Breast epithelium (tissue), 4 donors: ENCODE measurements around the gene SERPINB8. TPM values are rescaled to one million over a fixed set of nuclear protein-coding genes. Genes with fewer than 3 reads are reported as not detected.
A peak's percentile ranks its signal among the peaks of the same experiment; 100 is the strongest.

Experiments used
- DNase-seq, 2 donors: peaks; one replicate each; pipeline ENCODE4 v3.0.0-alpha.2; 2019; ENCODE audit warnings: low spot score in 2 of 2
- H3K27ac ChIP-seq, 2 donors: fragments of 200-600 bp; sonication (generic) in 1 of 2; one replicate each; pipeline ENCODE4 v1.5.1; 2016 to 2019; ENCODE audit warnings: mild to moderate bottlenecking in 1 of 2
- H3K27me3 ChIP-seq, 2 donors: fragments of 200-600 bp; sonication (generic) in 1 of 2; one replicate each; pipeline versions ENCODE4 v1.5.1 to v1.6.0; 2017 to 2019; ENCODE audit warnings: control low read depth in 1 of 2, mild to moderate bottlenecking in 1 of 2
- H3K36me3 ChIP-seq: fragments of 200-600 bp; one replicate; pipeline ENCODE4 v1.5.1; 2019
- H3K4me1 ChIP-seq, 2 donors: fragments of 200-600 bp; sonication (generic); one replicate each; pipeline ENCODE4 v1.5.1; 2016 to 2019; ENCODE audit warnings: control low read depth in 1 of 2
- H3K4me3 ChIP-seq, 3 donors: fragments of 200-600 bp; sonication (generic); 1 replicate in 2 of 3; 2 replicates in 1 of 3; pipeline ENCODE4 v1.5.1; 2016 to 2019; ENCODE audit warnings: mild to moderate bottlenecking in 3 of 3, moderate library complexity in 2 of 3
- H3K9me3 ChIP-seq, 2 donors: fragments of 200-600 bp; sonication (generic) in 1 of 2; one replicate each; pipeline ENCODE4 v1.5.1; 2016 to 2019; ENCODE audit warnings: control low read depth in 1 of 2
- POLR2A ChIP-seq: fragments of 450-650 bp; IDR thresholded peaks from one replicate; pipeline ENCODE4 v1.6.1; 2016; ENCODE audit warnings: antibody characterized with exemption, mild to moderate bottlenecking, moderate library complexity
- POLR2AphosphoS5 ChIP-seq, 3 donors: sonication (generic); formaldehyde crosslinking; IDR thresholded peaks; one replicate each; pipeline ENCODE4 v1.6.1; 2017; ENCODE audit warnings: antibody characterized with exemption in 3 of 3
- intact Hi-C: fragments of 100-400 bp; cut with DNase I; formaldehyde crosslinking; loops from one replicate; pipeline ENCODE4 v1.15.1; 2023; ENCODE audit warnings: low total_unique reads
- total RNA-seq, 3 donors: library from RNA; depleted of rRNA; stranded (reverse); fragments of >200 nt; gene quantifications; one replicate each; pipeline ENCODE4 v1.1.0, GENCODE V29; 2016
- TF ChIP-seq, protein P1 (sequence below), 3 donors: fragments of 450-650 bp; IDR thresholded peaks; one replicate each; pipeline ENCODE4 v1.5.1; 2016 to 2017; ENCODE audit warnings: antibody characterized with exemption in 3 of 3, mild to moderate bottlenecking in 3 of 3, moderate library complexity in 3 of 3

The SERPINB8 gene
- total RNA-seq, 3 donors from 2014 or later, result 13.1 to 16.0 (median 13.5) TPM

DNA sequence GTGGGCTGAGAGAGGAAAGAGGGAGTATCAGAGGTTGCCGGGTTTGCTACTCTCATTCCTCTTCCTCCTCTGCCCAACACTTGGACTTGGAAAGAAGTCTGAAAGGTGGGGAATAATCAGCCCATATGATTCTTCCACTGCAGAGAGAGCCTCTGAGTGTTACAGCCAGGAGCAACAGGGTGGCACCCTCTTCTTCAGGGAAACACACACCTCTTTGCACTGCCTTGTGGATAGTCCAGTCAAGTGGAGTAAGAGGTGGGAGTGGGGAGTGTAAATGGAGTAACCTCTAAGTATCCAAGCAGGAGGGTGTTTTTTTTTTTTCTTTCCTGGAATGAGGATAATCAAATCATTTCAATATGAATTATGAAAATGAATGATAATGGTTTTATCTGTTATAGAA lies 9.0 kb upstream of the SERPINB8 start:
- H3K27me3 ChIP-seq, result peaks cover 0 to 9% of the 10 kb centered on the region in 2 donors
- H3K4me1 ChIP-seq, result no peaks in the 10 kb centered on the region
- intact Hi-C loops, result no loop called here
- H3K4me3 ChIP-seq, result no peak overlapping the region
- DNase-seq, result no peak
- TF ChIP-seq POLR2AphosphoS5 (IDR thresholded peaks at IDR 0.05) (no peak), POLR2A (no peak)
- TF ChIP-seq, protein P1, sequence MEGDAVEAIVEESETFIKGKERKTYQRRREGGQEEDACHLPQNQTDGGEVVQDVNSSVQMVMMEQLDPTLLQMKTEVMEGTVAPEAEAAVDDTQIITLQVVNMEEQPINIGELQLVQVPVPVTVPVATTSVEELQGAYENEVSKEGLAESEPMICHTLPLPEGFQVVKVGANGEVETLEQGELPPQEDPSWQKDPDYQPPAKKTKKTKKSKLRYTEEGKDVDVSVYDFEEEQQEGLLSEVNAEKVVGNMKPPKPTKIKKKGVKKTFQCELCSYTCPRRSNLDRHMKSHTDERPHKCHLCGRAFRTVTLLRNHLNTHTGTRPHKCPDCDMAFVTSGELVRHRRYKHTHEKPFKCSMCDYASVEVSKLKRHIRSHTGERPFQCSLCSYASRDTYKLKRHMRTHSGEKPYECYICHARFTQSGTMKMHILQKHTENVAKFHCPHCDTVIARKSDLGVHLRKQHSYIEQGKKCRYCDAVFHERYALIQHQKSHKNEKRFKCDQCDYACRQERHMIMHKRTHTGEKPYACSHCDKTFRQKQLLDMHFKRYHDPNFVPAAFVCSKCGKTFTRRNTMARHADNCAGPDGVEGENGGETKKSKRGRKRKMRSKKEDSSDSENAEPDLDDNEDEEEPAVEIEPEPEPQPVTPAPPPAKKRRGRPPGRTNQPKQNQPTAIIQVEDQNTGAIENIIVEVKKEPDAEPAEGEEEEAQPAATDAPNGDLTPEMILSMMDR (IDR thresholded peaks at IDR 0.05), result no peak
- H3K27ac ChIP-seq, result no peak overlapping the region
- no peaks in the 10 kb centered on the region for H3K9me3 ChIP-seq
- no peaks in the 10 kb centered on the region for H3K36me3 ChIP-seq

DNA sequence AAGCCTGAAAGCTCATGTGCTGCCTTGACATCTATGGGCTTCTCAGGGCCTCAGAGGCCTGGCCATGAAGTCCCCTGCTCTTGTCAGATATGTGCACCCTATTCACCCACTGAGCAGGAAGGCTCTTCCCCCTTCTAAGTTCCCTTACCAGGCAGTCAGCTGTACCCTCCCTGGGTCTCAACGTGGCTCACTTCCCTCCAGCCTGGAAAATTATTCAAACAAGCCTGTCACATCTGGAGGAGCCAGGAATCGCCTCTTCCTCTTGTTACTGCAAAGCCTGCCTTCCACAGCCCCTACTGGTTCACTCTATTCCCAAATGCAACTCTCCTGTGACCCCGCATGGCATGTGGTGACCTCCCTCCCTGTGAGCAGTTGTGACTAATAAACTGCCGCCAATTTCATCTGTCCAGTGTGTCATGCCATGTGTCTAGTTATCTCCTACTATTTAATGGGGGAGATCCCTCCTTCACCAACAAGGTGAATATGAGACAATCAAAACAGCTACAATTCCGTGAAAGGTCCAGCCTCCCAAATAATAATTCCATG lies 8.4 kb upstream of the SERPINB8 start:
- TF ChIP-seq, protein P1 (IDR thresholded peaks at IDR 0.05), result no peak
- TF ChIP-seq POLR2AphosphoS5 (IDR thresholded peaks at IDR 0.05), result no peak
- no peak for TF ChIP-seq POLR2A
- Histone ChIP-seq H3K9me3 (no peaks in the 10 kb centered on the region), H3K36me3 (no peaks in the 10 kb centered on the region), H3K27ac (no peak overlapping the region), H3K4me1 (no peaks in the 10 kb centered on the region), H3K27me3 (peaks cover 0 to 4% of the 10 kb centered on the region in 2 donors), H3K4me3 (no peak overlapping the region)
- intact Hi-C loops, result no loop called here
- DNase-seq, result no peak

DNA sequence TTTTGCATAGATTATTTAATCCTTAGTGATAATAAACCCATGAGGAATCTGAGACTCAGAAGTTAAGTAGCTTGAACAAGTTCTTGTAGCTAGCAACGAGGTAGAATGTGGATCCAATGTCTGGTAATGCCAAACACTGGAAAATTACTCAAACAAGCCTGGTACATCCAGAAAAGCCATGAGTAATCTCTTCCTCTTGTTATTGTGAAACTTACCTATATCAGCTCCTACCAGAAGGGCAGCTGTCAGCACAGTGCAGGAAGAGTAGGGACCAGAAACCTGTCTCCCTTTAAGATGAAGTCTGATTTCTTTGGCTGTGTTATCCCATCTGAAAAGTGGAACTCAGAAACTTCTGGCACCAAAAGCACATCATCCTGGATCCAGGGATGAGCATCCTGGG lies 7.7 kb upstream of the SERPINB8 start:
- no peaks in the 10 kb centered on the region for H3K27me3 ChIP-seq
- no peak for DNase-seq
- H3K4me1 ChIP-seq, result no peaks in the 10 kb centered on the region
- no peak overlapping the region for H3K4me3 ChIP-seq
- no peaks in the 10 kb centered on the region for H3K36me3 ChIP-seq
- no peak overlapping the region for H3K27ac ChIP-seq
- no peak for TF ChIP-seq POLR2AphosphoS5 (IDR thresholded peaks at IDR 0.05)
- no peak for TF ChIP-seq POLR2A
- TF ChIP-seq, protein P1 (IDR thresholded peaks at IDR 0.05), result no peak
- intact Hi-C loops, result no loop called here
- no peaks in the 10 kb centered on the region for H3K9me3 ChIP-seq

DNA sequence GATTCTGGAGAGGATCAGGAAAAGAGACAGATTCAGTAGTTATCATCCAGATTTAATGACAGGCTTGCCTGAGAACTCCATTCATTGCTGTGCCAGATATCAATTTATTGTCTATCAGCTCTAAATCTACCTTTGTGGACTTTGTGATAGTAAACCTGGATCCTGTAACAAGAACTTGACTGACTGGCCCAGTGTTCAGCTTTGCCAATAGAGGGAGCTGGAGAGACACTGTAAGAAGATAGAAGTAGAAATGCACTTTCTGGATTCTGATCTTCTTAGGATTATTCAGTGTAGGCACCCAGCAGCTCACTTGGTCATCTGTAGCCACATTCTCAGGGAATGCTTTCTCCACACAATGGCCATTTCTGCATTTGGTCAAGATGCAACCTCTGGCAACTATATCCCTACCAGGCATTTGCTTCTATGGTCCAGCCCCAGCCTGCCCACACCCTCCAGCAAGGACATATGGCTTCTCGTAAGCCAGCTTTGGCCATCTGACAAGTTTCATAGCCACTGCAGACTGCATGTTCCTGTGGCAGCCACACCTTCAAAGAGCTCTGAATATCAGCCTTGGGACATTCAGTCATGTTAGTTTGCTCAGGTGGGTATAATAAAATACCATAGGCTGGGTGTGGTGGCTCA lies 6.1 kb upstream of the SERPINB8 start:
- H3K36me3 ChIP-seq, result no peaks in the 10 kb centered on the region
- H3K4me1 ChIP-seq, result no peaks in the 10 kb centered on the region
- no peaks in the 10 kb centered on the region for H3K9me3 ChIP-seq
- TF ChIP-seq, protein P1 (IDR thresholded peaks at IDR 0.05), result peak in 2 of 3 donors; percentile 50 to 52
- TF ChIP-seq POLR2A, result no peak
- no peaks in the 10 kb centered on the region for H3K27me3 ChIP-seq
- no peak overlapping the region for H3K27ac ChIP-seq
- no peak for DNase-seq
- intact Hi-C loops, result no loop called here
- H3K4me3 ChIP-seq, result no peak overlapping the region

DNA sequence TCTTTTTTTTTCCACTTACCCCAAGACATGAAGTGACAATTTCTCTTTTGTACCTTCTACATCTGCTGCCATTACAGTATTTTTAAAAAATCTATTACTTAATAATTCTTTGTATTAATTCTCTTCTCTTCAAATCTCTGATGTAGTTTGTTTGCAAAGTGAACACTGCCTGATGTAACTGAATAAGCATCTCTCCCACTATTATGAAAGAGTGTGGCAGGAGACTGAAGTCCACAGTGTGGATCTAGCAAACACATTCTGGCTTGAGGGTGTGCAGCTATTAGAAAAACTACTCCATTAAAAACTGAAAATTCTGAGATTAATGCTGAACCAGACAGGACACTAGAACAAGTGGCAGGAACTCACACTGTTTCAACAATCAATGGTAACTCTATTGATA lies 5.0 kb upstream of the SERPINB8 start:
- no peaks in the 10 kb centered on the region for H3K9me3 ChIP-seq
- H3K27me3 ChIP-seq, result no peaks in the 10 kb centered on the region
- H3K27ac ChIP-seq, result no peak overlapping the region
- no peak for DNase-seq
- intact Hi-C loops, result no loop called here
- no peak overlapping the region for H3K4me3 ChIP-seq
- TF ChIP-seq, protein P1 (IDR thresholded peaks at IDR 0.05), result no peak
- TF ChIP-seq POLR2AphosphoS5 (IDR thresholded peaks at IDR 0.05) (no peak), POLR2A (no peak)
- H3K4me1 ChIP-seq, result peaks cover 0 to 7% of the 10 kb centered on the region in 2 donors
- H3K36me3 ChIP-seq, result no peaks in the 10 kb centered on the region
